ENCODE results near the gene ELOA2. TPM values are rescaled to one million over a fixed set of nuclear protein-coding genes. Genes with fewer than 3 reads are reported as not detected.

The ELOA2 gene
- total and polyA plus RNA-seq, 4 donors: not detected

DNA sequence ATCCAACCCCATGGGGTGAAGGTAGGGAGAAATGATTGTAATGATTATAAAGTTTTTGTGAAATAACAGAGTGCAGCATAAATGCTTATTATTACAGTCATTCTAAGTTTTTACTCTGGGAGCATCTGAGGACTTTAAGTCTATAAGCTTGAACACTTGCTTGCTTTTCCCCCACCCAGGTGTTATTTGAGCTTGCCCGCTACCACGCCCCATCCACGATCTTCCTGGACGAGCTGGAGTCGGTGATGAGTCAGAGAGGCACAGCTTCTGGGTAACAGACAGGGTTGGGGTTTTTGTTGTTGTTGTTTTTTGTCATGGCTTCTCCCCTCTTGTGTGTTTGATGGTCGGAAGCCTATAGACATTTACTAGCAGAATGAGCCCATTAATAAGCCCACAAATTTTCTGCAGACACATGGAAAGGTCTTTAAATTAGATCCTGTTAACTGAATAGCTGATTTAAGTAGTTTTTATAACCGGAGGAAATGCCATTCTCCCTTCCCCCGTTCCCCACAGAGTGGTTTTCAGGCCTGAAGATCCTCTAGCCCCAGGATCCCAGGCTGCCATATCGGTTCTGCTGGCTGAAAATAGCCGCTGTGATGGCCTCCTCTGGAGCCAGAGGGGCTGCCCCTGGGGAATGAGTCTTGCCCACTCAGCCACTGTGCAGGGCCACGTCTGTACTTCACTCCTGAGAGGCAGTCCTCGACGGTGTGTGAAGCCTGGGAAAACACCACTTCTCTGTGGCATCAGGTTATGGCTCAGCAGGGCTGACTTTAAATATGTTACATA, 39.9 kb upstream of the ELOA2 start:
- 82% methylated on average over 13 of the region's 13 CpGs for WGBS
- Histone ChIP-seq H3K27me3 (ENCODE audit: control insufficient read depth in 4 of 4, insufficient read depth in 4 of 4, low read length in 3 of 4) (no peaks in the 10 kb centered on the region), H3K9ac (ENCODE audit: low read depth in 1 of 2, low read length in 2 of 2) (no peak overlapping the region), H3K9me3 (ENCODE audit: control insufficient read depth in 4 of 4, low read length in 3 of 4) (no peaks in the 10 kb centered on the region), H3K27ac (ENCODE audit: low read depth in 1 of 2, low read length in 2 of 2) (no peak overlapping the region), H3K36me3 (ENCODE audit: control insufficient read depth in 4 of 4, insufficient read depth in 3 of 4, low read depth in 1 of 4, low read length in 3 of 4) (no peaks in the 10 kb centered on the region), H3K4me1 (ENCODE audit: control insufficient read depth in 4 of 4, insufficient read depth in 4 of 4, low read length in 3 of 4) (no peaks in the 10 kb centered on the region), H3K4me3 (ENCODE audit: low read depth in 1 of 3, low read length in 3 of 3) (no peak overlapping the region)
- DNase-seq (ENCODE audit: low spot score): no peak
- TF ChIP-seq RAD21 (IDR thresholded peaks at IDR 0.05): no peak
- TF ChIP-seq NR2F2 (IDR thresholded peaks at IDR 0.05): no peak
- TF ChIP-seq SP1 (IDR thresholded peaks at IDR 0.05): no peak
- no peak for TF ChIP-seq YY1 (IDR thresholded peaks at IDR 0.05)
- TF ChIP-seq, protein P1, sequence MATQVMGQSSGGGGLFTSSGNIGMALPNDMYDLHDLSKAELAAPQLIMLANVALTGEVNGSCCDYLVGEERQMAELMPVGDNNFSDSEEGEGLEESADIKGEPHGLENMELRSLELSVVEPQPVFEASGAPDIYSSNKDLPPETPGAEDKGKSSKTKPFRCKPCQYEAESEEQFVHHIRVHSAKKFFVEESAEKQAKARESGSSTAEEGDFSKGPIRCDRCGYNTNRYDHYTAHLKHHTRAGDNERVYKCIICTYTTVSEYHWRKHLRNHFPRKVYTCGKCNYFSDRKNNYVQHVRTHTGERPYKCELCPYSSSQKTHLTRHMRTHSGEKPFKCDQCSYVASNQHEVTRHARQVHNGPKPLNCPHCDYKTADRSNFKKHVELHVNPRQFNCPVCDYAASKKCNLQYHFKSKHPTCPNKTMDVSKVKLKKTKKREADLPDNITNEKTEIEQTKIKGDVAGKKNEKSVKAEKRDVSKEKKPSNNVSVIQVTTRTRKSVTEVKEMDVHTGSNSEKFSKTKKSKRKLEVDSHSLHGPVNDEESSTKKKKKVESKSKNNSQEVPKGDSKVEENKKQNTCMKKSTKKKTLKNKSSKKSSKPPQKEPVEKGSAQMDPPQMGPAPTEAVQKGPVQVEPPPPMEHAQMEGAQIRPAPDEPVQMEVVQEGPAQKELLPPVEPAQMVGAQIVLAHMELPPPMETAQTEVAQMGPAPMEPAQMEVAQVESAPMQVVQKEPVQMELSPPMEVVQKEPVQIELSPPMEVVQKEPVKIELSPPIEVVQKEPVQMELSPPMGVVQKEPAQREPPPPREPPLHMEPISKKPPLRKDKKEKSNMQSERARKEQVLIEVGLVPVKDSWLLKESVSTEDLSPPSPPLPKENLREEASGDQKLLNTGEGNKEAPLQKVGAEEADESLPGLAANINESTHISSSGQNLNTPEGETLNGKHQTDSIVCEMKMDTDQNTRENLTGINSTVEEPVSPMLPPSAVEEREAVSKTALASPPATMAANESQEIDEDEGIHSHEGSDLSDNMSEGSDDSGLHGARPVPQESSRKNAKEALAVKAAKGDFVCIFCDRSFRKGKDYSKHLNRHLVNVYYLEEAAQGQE (IDR thresholded peaks at IDR 0.05): no peak
- TF ChIP-seq EGR1 (IDR thresholded peaks at IDR 0.05; ENCODE audit: low read depth in 2 of 2): no peak
- TF ChIP-seq GABPA (IDR thresholded peaks at IDR 0.05 in 1 of 2, conservative IDR thresholded peaks at IDR 0.05 in 1 of 2): no peak
- no peak for TF ChIP-seq FOXA2 (IDR thresholded peaks at IDR 0.05)
- TF ChIP-seq, protein P2, sequence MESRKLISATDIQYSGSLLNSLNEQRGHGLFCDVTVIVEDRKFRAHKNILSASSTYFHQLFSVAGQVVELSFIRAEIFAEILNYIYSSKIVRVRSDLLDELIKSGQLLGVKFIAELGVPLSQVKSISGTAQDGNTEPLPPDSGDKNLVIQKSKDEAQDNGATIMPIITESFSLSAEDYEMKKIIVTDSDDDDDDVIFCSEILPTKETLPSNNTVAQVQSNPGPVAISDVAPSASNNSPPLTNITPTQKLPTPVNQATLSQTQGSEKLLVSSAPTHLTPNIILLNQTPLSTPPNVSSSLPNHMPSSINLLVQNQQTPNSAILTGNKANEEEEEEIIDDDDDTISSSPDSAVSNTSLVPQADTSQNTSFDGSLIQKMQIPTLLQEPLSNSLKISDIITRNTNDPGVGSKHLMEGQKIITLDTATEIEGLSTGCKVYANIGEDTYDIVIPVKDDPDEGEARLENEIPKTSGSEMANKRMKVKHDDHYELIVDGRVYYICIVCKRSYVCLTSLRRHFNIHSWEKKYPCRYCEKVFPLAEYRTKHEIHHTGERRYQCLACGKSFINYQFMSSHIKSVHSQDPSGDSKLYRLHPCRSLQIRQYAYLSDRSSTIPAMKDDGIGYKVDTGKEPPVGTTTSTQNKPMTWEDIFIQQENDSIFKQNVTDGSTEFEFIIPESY (IDR thresholded peaks at IDR 0.05): no peak
- TF ChIP-seq HNF4A (conservative IDR thresholded peaks at IDR 0.05): no peak
- TF ChIP-seq FOXA1 (IDR thresholded peaks at IDR 0.05): no peak
- TF ChIP-seq JUND (IDR thresholded peaks at IDR 0.05): no peak
- TF ChIP-seq, protein P3, sequence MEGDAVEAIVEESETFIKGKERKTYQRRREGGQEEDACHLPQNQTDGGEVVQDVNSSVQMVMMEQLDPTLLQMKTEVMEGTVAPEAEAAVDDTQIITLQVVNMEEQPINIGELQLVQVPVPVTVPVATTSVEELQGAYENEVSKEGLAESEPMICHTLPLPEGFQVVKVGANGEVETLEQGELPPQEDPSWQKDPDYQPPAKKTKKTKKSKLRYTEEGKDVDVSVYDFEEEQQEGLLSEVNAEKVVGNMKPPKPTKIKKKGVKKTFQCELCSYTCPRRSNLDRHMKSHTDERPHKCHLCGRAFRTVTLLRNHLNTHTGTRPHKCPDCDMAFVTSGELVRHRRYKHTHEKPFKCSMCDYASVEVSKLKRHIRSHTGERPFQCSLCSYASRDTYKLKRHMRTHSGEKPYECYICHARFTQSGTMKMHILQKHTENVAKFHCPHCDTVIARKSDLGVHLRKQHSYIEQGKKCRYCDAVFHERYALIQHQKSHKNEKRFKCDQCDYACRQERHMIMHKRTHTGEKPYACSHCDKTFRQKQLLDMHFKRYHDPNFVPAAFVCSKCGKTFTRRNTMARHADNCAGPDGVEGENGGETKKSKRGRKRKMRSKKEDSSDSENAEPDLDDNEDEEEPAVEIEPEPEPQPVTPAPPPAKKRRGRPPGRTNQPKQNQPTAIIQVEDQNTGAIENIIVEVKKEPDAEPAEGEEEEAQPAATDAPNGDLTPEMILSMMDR (IDR thresholded peaks at IDR 0.05; ENCODE audit: low read depth, low read length, missing input control): no peak
- TF ChIP-seq, protein P4, sequence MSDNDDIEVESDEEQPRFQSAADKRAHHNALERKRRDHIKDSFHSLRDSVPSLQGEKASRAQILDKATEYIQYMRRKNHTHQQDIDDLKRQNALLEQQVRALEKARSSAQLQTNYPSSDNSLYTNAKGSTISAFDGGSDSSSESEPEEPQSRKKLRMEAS (IDR thresholded peaks at IDR 0.05): no peak
- TF ChIP-seq, protein P5, sequence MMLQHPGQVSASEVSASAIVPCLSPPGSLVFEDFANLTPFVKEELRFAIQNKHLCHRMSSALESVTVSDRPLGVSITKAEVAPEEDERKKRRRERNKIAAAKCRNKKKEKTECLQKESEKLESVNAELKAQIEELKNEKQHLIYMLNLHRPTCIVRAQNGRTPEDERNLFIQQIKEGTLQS (IDR thresholded peaks at IDR 0.05): no peak
- TF ChIP-seq TAF1 (conservative IDR thresholded peaks at IDR 0.05): no peak
- no peak for TF ChIP-seq HNF4G (IDR thresholded peaks at IDR 0.05)

All from liver (tissue), 9 donors.